Heart right ventricle (tissue), 16 donors: ENCODE results near the gene RNH1. TPM values are rescaled to one million over a fixed set of nuclear protein-coding genes. Genes with fewer than 3 reads are reported as not detected.

Source experiments
- ATAC-seq, 8 donors: fragments of 200-7000 bp; cut with Tn5 transposase; one replicate each; pipeline ENCODE4 v1.9.1; 2020; ENCODE audit warnings: mild to moderate bottlenecking in 8 of 8, moderate library complexity in 8 of 8, moderate number of reproducible peaks in 1 of 8
- DNase-seq, 2 donors: peaks; one replicate each; pipeline ENCODE4 v3.0.0-alpha.2; 2020
- H3K27ac ChIP-seq, 10 donors: fragments of 200-600 bp; sonication (generic) in 2 of 10; one replicate each; pipeline versions ENCODE4 v1.5.0 to v1.8.0; 2020 to 2022; ENCODE audit warnings: mild to moderate bottlenecking in 3 of 10
- H3K27me3 ChIP-seq, 7 donors: fragments of 200-600 bp; one replicate each; pipeline ENCODE4 v1.8.0; 2021 to 2022; ENCODE audit warnings: mild to moderate bottlenecking in 2 of 7
- H3K36me3 ChIP-seq, 9 donors: fragments of 200-600 bp; sonication (generic) in 1 of 9; one replicate each; pipeline versions ENCODE4 v1.5.0 to v1.8.0; 2020 to 2022; ENCODE audit warnings: mild to moderate bottlenecking in 2 of 9
- H3K4me1 ChIP-seq, 9 donors: fragments of 200-600 bp; sonication (generic) in 1 of 9; one replicate each; pipeline versions ENCODE4 v1.5.0 to v1.8.0; 2020 to 2022; ENCODE audit warnings: mild to moderate bottlenecking in 4 of 9
- H3K4me3 ChIP-seq, 10 donors: fragments of 200-600 bp; sonication (generic) in 2 of 10; one replicate each; pipeline versions ENCODE4 v1.5.0 to v1.8.0; 2020 to 2022; ENCODE audit warnings: mild to moderate bottlenecking in 7 of 10, moderate library complexity in 2 of 10
- H3K9me3 ChIP-seq, 11 donors: fragments of 200-600 bp in 10 of 11; sonication (generic) in 2 of 11; one replicate each; pipeline versions ENCODE4 v1.5.0 to v1.8.0; 2013 to 2022; ENCODE audit warnings: mild to moderate bottlenecking in 2 of 11, control low read depth in 1 of 11, moderate library complexity in 1 of 11
- CTCF ChIP-seq, 9 donors: fragments of 200-600 bp; sonication (generic) in 2 of 9; IDR thresholded peaks; one replicate each; pipeline versions ENCODE4 v1.5.0 to v1.8.0; 2021 to 2022; ENCODE audit warnings: antibody characterized with exemption in 9 of 9, mild to moderate bottlenecking in 5 of 9, moderate library complexity in 1 of 9
- WGBS, 2 donors: extraction: QIAGEN DNeasy Blood & Tissue Kit; methylation state at CpG; one replicate each; pipeline ENCODE4 v1.1.7; 2013; ENCODE audit warnings: inconsistent platforms in 1 of 2; 5-methylcytosine and 5-hydroxymethylcytosine counted together
- intact Hi-C, 10 donors: fragments of 100-400 bp; cut with DNase I; formaldehyde crosslinking; loops; one replicate each; pipeline versions ENCODE4 v1.11.1 to v1.14.2; 2022
- polyA plus RNA-seq, 2 donors: library from polyadenylated mRNA; stranded (reverse); fragments of 200-250 nt; gene quantifications; one replicate each; pipeline ENCODE4 v1.2.3, GENCODE V29; 2013
- total RNA-seq, 10 donors: library from RNA; stranded (reverse); fragmentation: NEBNext Ultra II Directional in 3 of 10; extraction: Animal tissue kit (Norgen Biotek cat#: 25700) in 3 of 10; gene quantifications; one replicate each; pipeline versions ENCODE4 v1.2.1 to v1.2.4, GENCODE V29; 2021 to 2023
- donor health status: Arrhythmogenic right ventricular cardiomyopathy.
- donor health status: ischemic (EF 13 %, LVEDD 7.1; RV severe dilation, severe dysfunction).
- donor health status: healthy with polysubstance abuse.
- donor health status: DM: no; HTN: yes; CAD: no.
- donor health status: DM: no; HTN: no; CAD: no.
- donor health status: ischemic (EF 25% LVEDD 6.9; RV normal size, moderate dysfunction).
- donor health status: ischemic (EF 25% LVEDD 5.7; RV mildly dilated, moderate dysfunction).
- donor health status: healthy.
- donor health status: DM: yes; HTN: yes; CAD: no.
- donor health status: Ischemic cardiomyopathy.
- donor health status: ischemic (EF 35%, LVEDD 5.7; RV mildly dilated, moderate dysfunction).
- donor health status: nonischemic (EF 11% LVEDD 7.7; RV severe dilation, severe dysfunction).
- donor health status: DM: yes; HTN: yes; CAD: no.
- donor health status: PGD.
- donor health status: ischemic (EF 29% LVEDD 5.4; RV normal size, mild dysfunction).
- donor health status: nonischemic (EF 23%, LVEDD 6.1; RV moderate dilation, normal function).

RNH1 gene
- total and polyA plus RNA-seq, 12 donors = 37.4 to 221 (median 153) TPM

GRCh38 chr11:459511-460220 lies 47.4 kb downstream of the RNH1 start:
- intact Hi-C loops = loop anchor here in 1 of 10 donors (10.0 kb wide), 1 partner anchor 45 kb away; the partner anchor contains the start of gene RNH1
- peak in 4 of 8 donors; percentile 3 to 28 (median 8) for ATAC-seq

GRCh38 chr11:457111-457760 lies 49.8 kb downstream of the RNH1 start:
- WGBS, 2 donors = 75 to 76% methylated on average over 23 of the region's 23 CpGs
- ATAC-seq (no peak), DNase-seq (no peak)
- Histone ChIP-seq H3K4me1 (peaks cover 8 to 43% (median 25%) of the 10 kb centered on the region in 9 donors), H3K9me3 (no peaks in the 10 kb centered on the region), H3K36me3 (peaks cover 0 to 50% (median 4%) of the 10 kb centered on the region in 9 donors), H3K27ac (no peak overlapping the region), H3K4me3 (no peak overlapping the region), H3K27me3 (no peaks in the 10 kb centered on the region)
- intact Hi-C loops = loop anchor here in 1 of 10 donors (10.0 kb wide), 1 partner anchor 48 kb away; the partner anchor contains the start of gene RNH1
- TF ChIP-seq CTCF (IDR thresholded peaks at IDR 0.05) = no peak

More at GRCh38 chr11:459511-460220, 47.4 kb downstream of the RNH1 start:
- no peak for TF ChIP-seq CTCF (IDR thresholded peaks at IDR 0.05)
- no peaks in the 10 kb centered on the region for H3K9me3 ChIP-seq
- WGBS, 2 donors = 84 to 91% methylated on average over 24 of the region's 24 CpGs
- no peak for DNase-seq
- peak overlapping the region; percentile 38 to 89 (median 76) for H3K27ac ChIP-seq
- H3K4me3 ChIP-seq = peak overlapping the region in 8 of 10 donors; percentile 27 to 49 (median 40)
- H3K4me1 ChIP-seq = peaks cover 8 to 39% (median 25%) of the 10 kb centered on the region in 9 donors
- peaks cover 0 to 41% (median 7%) of the 10 kb centered on the region in 9 donors for H3K36me3 ChIP-seq
- no peaks in the 10 kb centered on the region for H3K27me3 ChIP-seq

DNA sequence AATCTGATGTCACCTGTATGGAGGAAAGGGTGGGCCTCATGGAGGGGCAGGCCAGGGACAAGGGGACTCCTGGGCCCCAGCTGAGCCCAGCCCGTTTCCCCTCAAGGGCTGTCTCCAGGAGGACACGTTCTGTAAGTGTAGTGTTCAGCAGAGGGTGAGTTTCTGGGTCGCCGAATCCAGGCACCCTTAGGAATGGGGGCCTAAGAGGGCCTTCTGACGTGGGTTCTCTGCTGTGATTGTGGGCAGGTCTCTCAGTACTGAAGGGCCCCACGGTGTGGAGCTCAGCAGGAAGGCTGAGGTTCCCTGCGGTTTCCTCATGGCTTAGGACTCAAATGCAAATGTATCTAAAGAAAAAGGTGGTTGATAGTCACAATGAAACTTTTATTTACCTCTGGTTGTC lies 50.5 kb downstream of the RNH1 start:
- Histone ChIP-seq H3K4me3 (no peak overlapping the region), H3K4me1 (peaks cover 10 to 44% (median 28%) of the 10 kb centered on the region in 9 donors), H3K36me3 (peaks cover 0 to 52% (median 4%) of the 10 kb centered on the region in 9 donors), H3K27ac (peak overlapping the region in 4 of 10 donors; percentile 22 to 69 (median 52)), H3K27me3 (no peaks in the 10 kb centered on the region), H3K9me3 (no peaks in the 10 kb centered on the region)
- 72 to 78% methylated on average over 7 of the region's 7 CpGs for WGBS, 2 donors
- DNase-seq = no peak
- no peak for ATAC-seq
- intact Hi-C loops = loop anchor here in 1 of 10 donors (10.0 kb wide), 1 partner anchor 48 kb away; the partner anchor contains the start of gene RNH1
- no peak for TF ChIP-seq CTCF (IDR thresholded peaks at IDR 0.05)

DNA sequence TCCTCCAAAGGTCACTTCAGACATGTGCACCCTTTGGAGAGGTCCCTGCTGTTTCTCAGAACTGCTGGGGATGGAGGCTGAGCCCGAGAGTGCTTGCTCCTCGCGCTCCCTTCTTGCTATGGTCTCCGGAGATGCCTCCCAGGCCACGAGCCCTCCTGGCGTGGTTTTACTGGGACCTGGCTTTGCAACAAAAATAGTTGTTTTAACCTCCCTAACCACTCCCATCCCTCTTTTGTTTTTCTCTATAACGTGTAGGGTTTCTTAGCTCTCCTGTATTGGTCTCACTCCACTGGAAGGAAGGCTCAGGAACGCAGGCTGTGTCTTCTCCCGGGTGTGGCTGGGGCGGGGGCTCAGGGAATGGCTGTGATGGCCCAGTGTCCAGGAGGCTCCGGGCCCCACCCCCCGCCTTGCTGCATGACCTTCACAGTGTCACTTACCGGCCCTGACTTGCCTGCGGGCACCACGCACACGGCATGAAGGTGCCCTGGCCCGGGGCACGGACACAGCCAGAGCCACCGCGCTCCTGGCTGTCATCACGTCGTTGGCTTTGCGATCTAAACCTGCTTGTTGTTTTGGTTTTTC lies 51.4 kb downstream of the RNH1 start:
- H3K36me3 ChIP-seq = peaks cover 0 to 46% (median 4%) of the 10 kb centered on the region in 9 donors
- H3K27ac ChIP-seq = peak overlapping the region in 9 of 10 donors; percentile 25 to 72 (median 56)
- no peaks in the 10 kb centered on the region for H3K9me3 ChIP-seq
- no peaks in the 10 kb centered on the region for H3K27me3 ChIP-seq
- no peak overlapping the region for H3K4me3 ChIP-seq
- TF ChIP-seq CTCF (IDR thresholded peaks at IDR 0.05) = no peak
- peaks cover 12 to 44% (median 28%) of the 10 kb centered on the region in 9 donors for H3K4me1 ChIP-seq
- ATAC-seq = peak in 6 of 8 donors; percentile 22 to 52 (median 32)
- intact Hi-C loops = loop anchor here in 1 of 10 donors (10.0 kb wide), 1 partner anchor 49 kb away; the partner anchor contains the start of gene RNH1
- WGBS, 2 donors = 63 to 65% methylated on average over 23 of the region's 23 CpGs
- no peak for DNase-seq
